Frontal cortex (tissue), 4 donors: ENCODE results near the gene VAMP5. TPM values are rescaled to one million over a fixed set of nuclear protein-coding genes. Genes with fewer than 3 reads are reported as not detected.
"Not testable (repeated sequence)": the region's sequence is repeated elsewhere in the genome, so short reads cannot be mapped to it uniquely, and the experiment has no call there.

ENCODE experiments used
- DNase-seq, 2 donors: peaks; one replicate each; pipeline ENCODE4 v3.0.0; 2012; ENCODE audit warnings: low spot score in 2 of 2
- FAIRE-seq: peaks from 2 replicates; lab custom pipeline; 2012; peaks lifted over from hg19 to GRCh38; lab: Jason Lieb, UNC
- small RNA-seq: library from RNA; depleted of rRNA; stranded (forward); fragments of <200 nt; gene quantifications from one replicate; pipeline ENCODE3, GENCODE V24; 2014
- total RNA-seq: library from RNA; depleted of rRNA; stranded (reverse); fragments of >200 nt; gene quantifications from one replicate; pipeline ENCODE4 v1.2.3, GENCODE V29; 2014
- donor health status: control.
- donor health status: control.
- donor health status: control.

VAMP5 gene
- total RNA-seq, 1 donor from 2014 or later: 3.3 TPM

DNA sequence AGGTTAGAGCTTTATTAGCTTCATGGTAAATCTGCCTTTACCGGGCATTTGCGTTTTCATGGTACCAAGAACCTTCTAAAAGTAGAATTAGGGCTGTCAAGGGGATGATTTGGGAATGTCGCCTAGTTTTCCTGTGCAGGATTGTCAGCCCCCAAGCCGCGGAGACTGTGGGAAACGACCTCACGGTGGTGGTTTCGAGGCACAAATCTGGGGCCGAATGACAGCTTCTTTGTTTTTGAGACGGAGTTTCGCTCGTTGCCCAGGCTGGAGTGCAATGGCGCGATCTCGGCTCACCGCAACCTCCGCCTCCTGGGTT lies 31.1 kb downstream of the VAMP5 start:
- DNase-seq: no peak
- no peak for FAIRE-seq

- DNase-seq, FAIRE-seq: not testable (repeated sequence)
Measured at GRCh38 chr2:85617723-85618122, 33.5 kb downstream of the VAMP5 start.

DNA sequence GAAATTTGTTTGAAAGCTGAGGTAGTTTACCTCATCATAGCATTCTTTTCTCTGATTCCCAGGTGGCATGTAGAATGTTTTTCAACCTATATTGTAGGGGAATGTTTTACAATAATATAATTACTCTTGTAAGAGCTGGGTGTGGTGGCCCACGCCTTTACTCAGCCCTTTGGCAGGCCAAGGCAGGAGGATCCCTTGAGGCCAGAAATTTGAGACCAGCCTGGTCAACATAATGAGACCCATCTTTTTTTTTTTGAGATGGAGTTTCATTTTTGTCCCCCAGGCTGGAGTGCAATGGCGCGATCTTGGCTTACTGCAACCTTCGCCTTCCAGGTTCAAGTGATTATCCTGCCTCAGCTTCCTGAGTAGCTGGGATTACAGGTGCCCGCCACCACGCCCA lies 35.4 kb downstream of the VAMP5 start:
- FAIRE-seq (no peak), DNase-seq (no peak)

- no peak for FAIRE-seq
- DNase-seq: no peak
Measured at GRCh38 chr2:85621338-85621737, 37.1 kb downstream of the VAMP5 start.

- no peak for DNase-seq
- no peak for FAIRE-seq
Measured at GRCh38 chr2:85623991-85624390, 39.8 kb downstream of the VAMP5 start.

- DNase-seq (no peak), FAIRE-seq (no peak)
Measured at GRCh38 chr2:85628658-85629057, 44.4 kb downstream of the VAMP5 start.

DNA sequence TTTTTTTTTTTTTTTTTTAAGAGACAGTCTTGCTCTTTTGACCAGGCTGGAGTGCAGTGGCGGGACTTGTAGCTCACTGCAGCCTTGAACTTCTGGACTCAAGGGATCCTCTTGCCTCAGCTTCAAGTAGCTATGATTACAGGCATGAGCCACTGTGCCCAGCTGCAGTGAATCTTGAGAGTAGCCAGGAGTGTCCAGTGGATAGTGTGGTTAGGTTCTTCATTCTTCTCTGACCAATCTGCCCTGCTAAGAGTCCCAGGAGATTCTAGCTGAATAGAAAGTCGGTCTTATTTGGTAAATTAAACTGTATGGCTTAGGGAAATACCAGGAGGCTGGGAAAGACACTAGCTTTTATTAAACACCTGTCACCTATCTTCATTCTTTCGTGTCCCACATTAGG lies 47.1 kb downstream of the VAMP5 start:
- FAIRE-seq (no peak), DNase-seq (no peak)

DNA sequence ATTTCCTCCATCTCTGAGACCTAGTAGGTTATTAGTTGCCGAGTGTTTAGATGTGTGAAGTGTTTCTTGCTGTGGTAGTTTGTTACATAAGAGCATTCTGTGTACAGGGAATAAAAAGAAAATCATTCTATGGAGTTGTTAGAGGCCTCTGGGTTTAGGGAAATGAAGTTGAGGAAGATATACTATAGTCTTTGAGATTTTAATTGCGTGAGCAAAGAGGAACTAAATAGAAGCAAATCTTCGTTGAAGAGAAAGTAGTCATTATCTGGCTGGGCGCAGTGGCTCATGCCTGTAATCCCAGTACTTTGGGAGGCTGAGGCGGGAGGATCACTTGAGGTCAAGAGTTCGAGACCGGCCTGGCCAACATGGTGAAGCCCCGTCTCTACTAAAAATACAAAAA lies 50.8 kb downstream of the VAMP5 start:
- FAIRE-seq (no peak), DNase-seq (no peak)

- no peak for DNase-seq
- FAIRE-seq: no peak
Measured at GRCh38 chr2:85635636-85636035, 51.4 kb downstream of the VAMP5 start.

DNA sequence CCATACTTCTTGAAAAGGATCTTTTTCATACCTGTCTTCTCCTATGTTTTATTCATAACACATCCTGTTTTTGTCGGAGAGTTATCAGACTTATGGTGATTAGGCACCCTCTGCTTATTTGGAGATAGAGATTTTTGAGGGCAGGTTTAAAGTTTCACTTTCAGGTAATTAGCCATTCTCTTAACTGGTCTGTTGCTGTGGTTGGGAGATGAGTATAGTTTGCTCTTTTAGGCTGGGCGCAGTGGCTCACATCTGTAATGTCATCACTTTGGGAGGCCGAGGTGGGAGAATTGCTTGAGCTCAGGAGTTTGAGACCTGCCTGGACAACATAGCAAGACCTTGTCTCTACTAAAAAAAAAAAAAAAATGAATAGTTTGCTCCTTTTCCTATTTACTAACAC lies 58.5 kb downstream of the VAMP5 start:
- DNase-seq: no peak
- FAIRE-seq: no peak

Small RNA genes lying within 50 kb of the gene (small RNA-seq; reads per million reads assigned to genes)
- not detected for gene RN7SL126P

Other genes with a start within 250 kb of the VAMP5 start
- gene RETSAT, start 229.9 kb upstream of the VAMP5 start, total RNA-seq: 11.8 TPM
- 17.1 TPM for gene ELMOD3, start 229.7 kb upstream of the VAMP5 start, total RNA-seq
- gene CAPG, start 174.1 kb upstream of the VAMP5 start, total RNA-seq: 9.0 TPM
- 0.41 TPM for gene SH2D6, start 165.7 kb upstream of the VAMP5 start, total RNA-seq
- gene MAT2A, start 45.3 kb upstream of the VAMP5 start, total RNA-seq: 55.4 TPM
- 22.4 TPM for gene GGCX, start 22.9 kb upstream of the VAMP5 start, total RNA-seq
- 0.82 TPM for gene VAMP8, start 6.8 kb upstream of the VAMP5 start, total RNA-seq
- gene RNF181, start 11.3 kb downstream of the VAMP5 start, total RNA-seq: 51.8 TPM
- 3.7 TPM for gene TMEM150A, start 18.3 kb downstream of the VAMP5 start, total RNA-seq
- gene C2orf68, start 27.6 kb downstream of the VAMP5 start, total RNA-seq: 22.8 TPM
- 38.3 TPM for gene USP39, start 31.8 kb downstream of the VAMP5 start, total RNA-seq
- gene SFTPB, start 83.8 kb downstream of the VAMP5 start, total RNA-seq: not detected
- not detected for gene GNLY, start 109.9 kb downstream of the VAMP5 start, total RNA-seq
- 2.0 TPM for gene ATOH8, start 169.6 kb downstream of the VAMP5 start, total RNA-seq